ENCODE data around the gene FBP2. TPM values are rescaled to one million over a fixed set of nuclear protein-coding genes. Genes with fewer than 3 reads are reported as not detected.

The FBP2 gene
- total RNA-seq, 1 experiment from 2014 or later = not detected

GRCh38 chr9:94563548-94563947 is 30.1 kb downstream of the FBP2 start:
- no peak for DNase-seq (ENCODE audit: low read depth, low spot score)
- CTCF ChIA-PET = no interaction called here
- no TSS peak for BruUV-seq (replicated peaks)
- Histone ChIP-seq H3K9me3 (ENCODE audit: control insufficient read depth in 1 of 2, insufficient read depth in 1 of 2, low read depth in 1 of 2, low read length in 2 of 2) (no peaks in the 10 kb centered on the region), H3K9me2 (ENCODE audit: insufficient read depth) (no peaks in the 10 kb centered on the region), H4K20me1 (ENCODE audit: insufficient read depth) (no peaks in the 10 kb centered on the region), H3K4me1 (ENCODE audit: control insufficient read depth in 1 of 2, insufficient read depth in 2 of 2, low read length in 2 of 2) (no peaks in the 10 kb centered on the region), H3K27me3 (ENCODE audit: insufficient read depth, low read length) (no peaks in the 10 kb centered on the region), H3K9ac (ENCODE audit: low read length) (no peak overlapping the region), H2AFZ (ENCODE audit: low read depth, low read length, poor library complexity, severe bottlenecking) (no peak overlapping the region), H3K4me3 (replicated peaks in 1 of 2; ENCODE audit: low read depth in 1 of 2, low read length in 2 of 2) (no peak overlapping the region), H3K27ac (ENCODE audit: low read depth, low read length) (no peak overlapping the region), H3K4me2 (ENCODE audit: low read length) (no peak overlapping the region), H3K79me2 (ENCODE audit: insufficient read depth, low read length) (no peaks in the 10 kb centered on the region), H3K36me3 (ENCODE audit: control insufficient read depth in 1 of 2, insufficient read depth in 2 of 2, low read length in 2 of 2) (no peaks in the 10 kb centered on the region)
- RAD21 ChIA-PET (ENCODE audit: low non-redundant PET in 1 of 2, low total read pairs in 2 of 2, uncharacterized antibody in 2 of 2, unreplicated experiment in 2 of 2) = no interaction called here
- POLR2A ChIA-PET = no interaction called here
- no peak for TF ChIP-seq EZH2 (IDR thresholded peaks at IDR 0.05)
- TF ChIP-seq MAX (IDR thresholded peaks at IDR 0.05) = no peak
- no peak for TF ChIP-seq POLR2AphosphoS5 (IDR thresholded peaks at IDR 0.05; ENCODE audit: low read depth, low read length)
- no peak for TF ChIP-seq EZH2phosphoT487 (IDR thresholded peaks at IDR 0.05; ENCODE audit: borderline replicate concordance)
- no peak for TF ChIP-seq CTCF (IDR thresholded peaks at IDR 0.05 in 2 of 3, conservative IDR thresholded peaks at IDR 0.05 in 1 of 3; ENCODE audit: borderline replicate concordance in 1 of 3, insufficient read depth in 1 of 3, low read depth in 2 of 3, low read length in 2 of 3)
- no peak for TF ChIP-seq CEBPB (IDR thresholded peaks at IDR 0.05; ENCODE audit: low read depth)
- TF ChIP-seq TCF7L2 (IDR thresholded peaks at IDR 0.05; ENCODE audit: borderline replicate concordance, extremely low read depth, insufficient read depth, insufficient read length) = no peak
- no peak for TF ChIP-seq ZBTB33 (IDR thresholded peaks at IDR 0.05; ENCODE audit: extremely low read depth, insufficient replicate concordance, low read length)
- no peak for ATAC-seq
- intact Hi-C loops (cut with micrococcal nuclease) = no loop called here
